Ishikawa (cell line): ENCODE measurements around the gene TNS3.

Source experiments
- CEBPB ChIP-seq: IDR thresholded peaks from 2 replicates; pipeline ENCODE4 v1.6.1; 2012
- CREB1 ChIP-seq: IDR thresholded peaks from 2 replicates; pipeline ENCODE4 v1.6.1; 2012; ENCODE audit warnings: low read depth
- EGR1 ChIP-seq: IDR thresholded peaks from 2 replicates; pipeline ENCODE4 v1.6.1; 2012
- EP300 ChIP-seq: IDR thresholded peaks from 2 replicates; pipeline ENCODE4 v1.6.1; 2012; ENCODE audit warnings: borderline replicate concordance
- FOXM1 ChIP-seq: IDR thresholded peaks from 2 replicates; pipeline ENCODE4 v1.6.1; 2012; ENCODE audit warnings: low read depth, borderline replicate concordance
- NFIC ChIP-seq: IDR thresholded peaks from 2 replicates; pipeline ENCODE4 v1.6.1; 2012
- RAD21 ChIP-seq: IDR thresholded peaks from 2 replicates; pipeline ENCODE4 v1.6.1; 2012; ENCODE audit warnings: low read depth
- TAF1 ChIP-seq: IDR thresholded peaks from 2 replicates; pipeline ENCODE4 v1.6.1; 2012; ENCODE audit warnings: low read depth, mild to moderate bottlenecking
- TCF12 ChIP-seq: IDR thresholded peaks from 2 replicates; pipeline ENCODE4 v1.6.1; 2012; ENCODE audit warnings: low read depth
- TEAD4 ChIP-seq: IDR thresholded peaks from 2 replicates; pipeline ENCODE4 v1.6.1; 2012
- YY1 ChIP-seq: IDR thresholded peaks from 2 replicates; pipeline ENCODE4 v1.6.1; 2012; ENCODE audit warnings: low read depth
- ZBTB7A ChIP-seq: IDR thresholded peaks from 2 replicates; pipeline ENCODE4 v1.6.1; 2012; ENCODE audit warnings: low read depth
- TF ChIP-seq, protein P1 (sequence below): IDR thresholded peaks from 2 replicates; pipeline ENCODE4 v1.6.1; 2012
- TF ChIP-seq, protein P2 (sequence below): IDR thresholded peaks from 2 replicates; pipeline ENCODE4 v1.6.1; 2012; ENCODE audit warnings: low read depth, mild to moderate bottlenecking
- TF ChIP-seq, protein P3 (sequence below): IDR thresholded peaks from 2 replicates; pipeline ENCODE4 v1.6.1; 2012

Gene TNS3

DNA sequence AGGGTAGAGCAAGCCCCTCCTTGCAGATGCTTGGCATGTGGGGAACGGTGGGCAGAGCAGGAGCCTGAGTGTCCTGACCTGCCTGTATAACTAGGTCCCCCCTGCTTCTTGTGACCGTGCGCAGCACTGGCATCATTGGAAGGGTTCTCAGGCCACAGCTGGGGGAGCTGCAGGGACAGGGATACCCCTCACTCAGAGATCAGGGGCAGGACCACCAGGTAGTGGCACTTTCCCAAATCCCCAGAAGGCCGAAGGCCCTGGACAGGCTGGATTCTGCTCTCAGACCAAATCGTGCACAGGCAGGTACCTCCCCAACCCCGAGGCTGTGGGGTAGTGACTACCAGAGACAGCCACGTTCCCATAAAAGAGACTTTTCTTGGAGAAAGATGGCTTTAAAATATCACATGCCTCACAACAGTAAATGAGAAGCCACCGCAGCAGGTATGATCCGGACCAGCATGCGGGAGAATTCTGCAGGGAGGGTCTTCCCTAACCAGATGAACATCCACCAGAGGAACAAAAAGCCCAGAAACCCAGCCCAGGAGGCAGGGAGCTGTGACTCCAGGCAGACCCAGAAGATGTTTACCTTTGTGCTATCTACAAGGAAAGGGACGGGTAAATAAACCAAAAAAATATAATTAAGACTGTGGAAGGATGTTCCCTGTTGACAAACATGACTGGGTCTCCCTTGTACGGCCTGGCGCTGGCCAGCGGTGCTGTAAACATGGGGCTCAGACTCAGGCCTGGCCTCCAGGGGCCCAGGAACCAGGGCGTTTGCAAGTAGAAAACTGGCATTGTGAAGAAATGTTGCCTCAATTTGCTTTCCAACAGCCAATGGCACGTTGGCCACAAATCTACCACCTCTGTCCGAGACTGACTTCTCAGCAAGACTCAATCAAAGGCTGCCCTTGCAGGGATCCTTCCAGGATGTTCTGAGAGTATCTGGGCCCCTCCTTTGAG lies 180.0 kb downstream of the TNS3 start:
- no peak for TF ChIP-seq EGR1
- no peak for TF ChIP-seq RAD21
- TF ChIP-seq, protein P1, sequence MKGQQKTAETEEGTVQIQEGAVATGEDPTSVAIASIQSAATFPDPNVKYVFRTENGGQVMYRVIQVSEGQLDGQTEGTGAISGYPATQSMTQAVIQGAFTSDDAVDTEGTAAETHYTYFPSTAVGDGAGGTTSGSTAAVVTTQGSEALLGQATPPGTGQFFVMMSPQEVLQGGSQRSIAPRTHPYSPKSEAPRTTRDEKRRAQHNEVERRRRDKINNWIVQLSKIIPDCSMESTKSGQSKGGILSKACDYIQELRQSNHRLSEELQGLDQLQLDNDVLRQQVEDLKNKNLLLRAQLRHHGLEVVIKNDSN = no peak
- TF ChIP-seq TCF12 = no peak
- no peak for TF ChIP-seq ZBTB7A
- TF ChIP-seq, protein P2, sequence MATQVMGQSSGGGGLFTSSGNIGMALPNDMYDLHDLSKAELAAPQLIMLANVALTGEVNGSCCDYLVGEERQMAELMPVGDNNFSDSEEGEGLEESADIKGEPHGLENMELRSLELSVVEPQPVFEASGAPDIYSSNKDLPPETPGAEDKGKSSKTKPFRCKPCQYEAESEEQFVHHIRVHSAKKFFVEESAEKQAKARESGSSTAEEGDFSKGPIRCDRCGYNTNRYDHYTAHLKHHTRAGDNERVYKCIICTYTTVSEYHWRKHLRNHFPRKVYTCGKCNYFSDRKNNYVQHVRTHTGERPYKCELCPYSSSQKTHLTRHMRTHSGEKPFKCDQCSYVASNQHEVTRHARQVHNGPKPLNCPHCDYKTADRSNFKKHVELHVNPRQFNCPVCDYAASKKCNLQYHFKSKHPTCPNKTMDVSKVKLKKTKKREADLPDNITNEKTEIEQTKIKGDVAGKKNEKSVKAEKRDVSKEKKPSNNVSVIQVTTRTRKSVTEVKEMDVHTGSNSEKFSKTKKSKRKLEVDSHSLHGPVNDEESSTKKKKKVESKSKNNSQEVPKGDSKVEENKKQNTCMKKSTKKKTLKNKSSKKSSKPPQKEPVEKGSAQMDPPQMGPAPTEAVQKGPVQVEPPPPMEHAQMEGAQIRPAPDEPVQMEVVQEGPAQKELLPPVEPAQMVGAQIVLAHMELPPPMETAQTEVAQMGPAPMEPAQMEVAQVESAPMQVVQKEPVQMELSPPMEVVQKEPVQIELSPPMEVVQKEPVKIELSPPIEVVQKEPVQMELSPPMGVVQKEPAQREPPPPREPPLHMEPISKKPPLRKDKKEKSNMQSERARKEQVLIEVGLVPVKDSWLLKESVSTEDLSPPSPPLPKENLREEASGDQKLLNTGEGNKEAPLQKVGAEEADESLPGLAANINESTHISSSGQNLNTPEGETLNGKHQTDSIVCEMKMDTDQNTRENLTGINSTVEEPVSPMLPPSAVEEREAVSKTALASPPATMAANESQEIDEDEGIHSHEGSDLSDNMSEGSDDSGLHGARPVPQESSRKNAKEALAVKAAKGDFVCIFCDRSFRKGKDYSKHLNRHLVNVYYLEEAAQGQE = no peak
- no peak for TF ChIP-seq YY1
- TF ChIP-seq CEBPB = no peak
- no peak for TF ChIP-seq EP300
- no peak for TF ChIP-seq CREB1
- no peak for TF ChIP-seq FOXM1
- TF ChIP-seq, protein P3, sequence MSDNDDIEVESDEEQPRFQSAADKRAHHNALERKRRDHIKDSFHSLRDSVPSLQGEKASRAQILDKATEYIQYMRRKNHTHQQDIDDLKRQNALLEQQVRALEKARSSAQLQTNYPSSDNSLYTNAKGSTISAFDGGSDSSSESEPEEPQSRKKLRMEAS = no peak
- TF ChIP-seq TAF1 = no peak
- TF ChIP-seq TEAD4 = no peak

DNA sequence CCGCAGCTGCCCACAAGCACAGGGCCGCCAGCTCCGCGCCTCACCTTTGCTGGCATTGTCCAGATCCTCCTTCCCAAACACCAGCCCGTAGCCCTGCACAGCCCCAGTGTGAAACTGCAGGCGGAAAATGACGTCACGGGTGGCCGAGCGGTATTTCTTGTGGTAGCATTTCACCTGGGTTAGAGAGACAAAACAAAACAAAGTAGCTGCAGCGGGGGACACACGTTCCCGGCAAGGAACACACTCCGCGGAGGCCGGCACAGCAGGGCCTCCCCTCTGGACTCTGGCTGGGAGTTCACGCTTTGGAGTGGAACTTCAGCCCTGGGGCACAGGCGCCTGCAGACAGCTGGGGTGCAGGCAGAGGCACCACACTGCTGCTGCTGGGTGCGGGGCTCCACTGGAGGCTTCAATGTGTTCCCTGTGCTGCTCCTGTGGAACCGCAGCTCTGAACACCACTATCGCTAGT lies 181.1 kb downstream of the TNS3 start:
- TF ChIP-seq, protein P3 = no peak
- TF ChIP-seq CEBPB (no peak), ZBTB7A (no peak), YY1 (no peak), CREB1 (no peak), TAF1 (no peak), EP300 (no peak), TCF12 (no peak), EGR1 (no peak), RAD21 (no peak), NFIC (no peak), TEAD4 (no peak)
- TF ChIP-seq, protein P1 = no peak
- TF ChIP-seq, protein P2 = no peak

DNA sequence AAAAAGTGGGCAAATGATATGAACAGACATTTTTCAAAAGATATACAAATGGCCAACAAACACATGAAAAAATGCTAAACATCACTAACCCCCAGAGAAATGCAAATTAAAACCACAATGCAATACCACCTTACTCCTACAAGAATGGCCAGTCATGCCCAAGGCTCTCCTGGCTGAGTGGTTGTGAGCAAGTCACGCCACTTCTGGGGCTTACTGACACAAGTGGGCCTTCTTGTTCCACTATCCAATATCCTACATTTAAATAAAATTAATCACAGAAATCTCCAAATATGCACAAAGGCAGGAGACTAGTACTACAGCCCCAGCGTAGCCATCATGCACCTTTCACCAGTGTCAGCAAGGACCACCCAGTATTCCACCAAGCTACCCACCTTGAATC lies 181.9 kb downstream of the TNS3 start:
- TF ChIP-seq, protein P1 = no peak
- TF ChIP-seq, protein P2 = no peak
- TF ChIP-seq TCF12 (no peak), ZBTB7A (no peak), CEBPB (no peak), CREB1 (no peak), NFIC (no peak), EP300 (no peak), RAD21 (no peak), TAF1 (no peak), TEAD4 (no peak), FOXM1 (no peak), EGR1 (no peak), YY1 (no peak)
- TF ChIP-seq, protein P3 = no peak
